GM18909 (cell line): ENCODE results near the gene UROS.

Experiments used
- ATAC-seq: cut with Tn5 transposase; IDR thresholded peaks from one replicate; pipeline ENCODE4 v1.9.1; 2021; ENCODE audit warnings: mild to moderate bottlenecking; ENCODE audit not compliant: unreplicated experiment, poor library complexity

The UROS gene

GRCh38 chr10:125795128-125795527, 27.9 kb downstream of the UROS start:
- no peak for ATAC-seq

DNA sequence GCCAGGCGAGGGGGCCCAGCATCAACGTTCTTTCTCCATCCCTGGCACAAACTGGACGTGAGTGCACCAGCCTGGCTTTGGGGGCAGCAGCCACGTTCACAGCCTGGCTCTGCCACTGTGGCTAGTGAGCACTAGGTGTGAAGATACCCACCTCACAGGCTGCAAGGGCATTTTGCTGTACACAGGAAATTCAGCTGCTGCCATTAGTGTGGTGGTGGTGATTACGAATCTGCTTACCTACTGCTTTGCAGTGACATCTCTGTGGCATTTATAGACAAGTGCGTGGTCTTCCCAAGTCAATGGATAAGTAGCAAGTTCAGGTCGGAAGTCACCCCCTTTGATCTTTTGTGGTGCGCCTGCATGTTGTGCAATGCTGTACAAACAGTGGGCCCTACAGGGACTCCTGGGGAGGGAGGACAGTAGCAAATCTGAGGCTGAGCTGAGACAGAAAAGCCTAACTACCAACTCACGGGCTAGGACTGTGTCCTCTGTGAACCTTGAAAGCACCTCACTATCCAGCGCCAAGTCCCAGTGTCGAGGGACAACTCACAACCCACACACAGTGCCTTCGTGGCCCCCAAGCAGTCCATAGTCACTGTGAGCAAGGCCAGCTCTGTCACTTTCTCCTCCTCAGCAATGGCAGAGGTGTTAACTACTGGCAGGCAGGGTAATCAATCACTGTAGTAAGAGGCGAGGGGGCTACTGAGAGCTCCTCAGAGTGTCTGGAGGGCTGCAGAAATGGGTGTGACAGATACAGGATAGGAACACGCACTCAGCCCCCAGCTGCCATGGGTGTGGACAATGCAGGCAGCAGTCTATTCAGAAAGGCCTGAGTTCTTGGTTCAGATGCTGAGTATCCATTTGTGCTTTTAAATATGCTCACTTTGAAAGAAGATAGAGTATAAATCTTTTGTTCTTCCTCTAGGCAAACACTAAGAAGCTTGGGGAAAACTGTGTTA, 30.4 kb downstream of the UROS start:
- ATAC-seq: no peak

DNA sequence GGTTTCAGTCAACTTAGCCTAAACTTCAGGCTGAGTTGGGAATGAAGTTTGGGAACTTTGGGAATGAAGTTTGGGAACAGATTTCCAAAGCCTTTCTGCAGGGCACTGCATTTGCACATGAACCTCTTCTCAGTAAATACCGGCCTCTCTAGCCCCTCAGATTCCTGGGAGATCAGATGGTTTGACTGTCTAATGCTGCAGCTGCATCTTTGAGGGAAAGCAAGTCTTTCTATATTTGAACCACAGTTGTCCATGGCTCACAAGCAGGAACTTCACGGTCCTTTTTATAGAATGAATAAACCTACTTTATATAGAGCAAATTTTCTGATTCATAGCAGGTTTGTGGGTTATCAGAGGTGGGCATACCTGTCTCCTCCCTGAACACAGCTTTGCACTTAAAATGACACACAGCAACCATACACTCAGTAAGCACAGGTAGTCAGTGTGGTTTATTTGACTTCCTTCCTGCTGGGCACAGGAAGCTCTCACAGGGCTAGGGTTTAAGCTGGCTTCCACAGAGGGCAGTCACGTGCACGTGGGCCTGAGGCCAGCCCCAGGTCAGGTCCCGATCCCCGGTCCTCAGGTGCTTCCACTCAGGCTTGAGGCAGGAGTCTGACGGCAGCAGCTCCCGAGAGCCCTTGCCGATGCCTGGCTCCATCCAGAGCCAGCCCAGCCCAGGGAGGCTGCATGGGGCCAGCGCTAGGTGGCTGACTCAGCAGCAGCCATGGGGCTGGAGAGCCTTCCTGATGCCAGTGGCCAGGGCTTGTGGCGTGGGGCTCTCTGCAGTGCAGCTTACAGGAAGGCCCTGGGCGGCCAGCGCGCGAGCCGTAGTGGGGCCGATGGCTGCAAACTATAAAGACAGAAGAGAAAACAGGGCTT, 34.7 kb downstream of the UROS start:
- ATAC-seq: no peak

DNA sequence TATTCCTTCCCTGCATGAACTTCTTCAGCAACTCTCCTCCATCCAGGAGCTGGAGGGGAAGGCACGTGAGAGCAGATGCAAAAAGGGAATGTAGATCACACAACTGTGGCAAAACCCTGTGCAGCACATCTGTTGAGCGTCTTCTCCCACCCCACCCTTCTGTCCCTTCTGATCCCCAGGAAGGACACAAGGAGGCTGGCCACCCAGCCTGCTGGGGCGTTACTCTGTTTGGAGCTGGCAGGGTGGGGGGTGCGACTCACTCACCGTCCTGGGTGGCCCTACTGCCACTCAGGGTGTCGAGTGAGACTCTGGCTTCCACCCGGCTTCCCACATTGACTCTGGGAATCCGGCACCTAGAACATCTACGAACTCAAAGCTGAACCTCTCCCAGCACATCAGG, 37.3 kb downstream of the UROS start:
- ATAC-seq: no peak

GRCh38 chr10:125783957-125784356, 39.1 kb downstream of the UROS start:
- ATAC-seq: peak; percentile 83

DNA sequence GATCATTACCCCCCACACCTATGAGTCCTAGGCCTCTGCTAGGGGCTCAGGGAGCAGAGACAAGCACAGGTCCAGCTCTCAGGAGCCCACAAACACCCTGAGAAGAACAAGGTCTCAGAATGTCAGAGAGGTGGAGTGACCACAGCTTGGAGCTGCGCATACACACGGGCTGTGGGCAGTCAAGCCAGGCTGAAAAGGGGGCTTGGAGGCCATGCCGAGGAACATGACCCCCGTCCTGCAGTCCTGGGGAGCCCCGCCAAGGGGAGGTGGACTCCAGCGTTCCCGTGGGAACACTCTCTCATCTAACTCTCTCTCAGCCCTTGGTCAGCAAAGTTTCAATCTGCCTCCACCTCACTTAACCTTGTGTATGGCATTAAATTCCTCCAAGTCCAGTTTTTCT, 39.6 kb downstream of the UROS start:
- ATAC-seq: no peak

- ATAC-seq: no peak
Measured at GRCh38 chr10:125782616-125783015, 40.4 kb downstream of the UROS start.

DNA sequence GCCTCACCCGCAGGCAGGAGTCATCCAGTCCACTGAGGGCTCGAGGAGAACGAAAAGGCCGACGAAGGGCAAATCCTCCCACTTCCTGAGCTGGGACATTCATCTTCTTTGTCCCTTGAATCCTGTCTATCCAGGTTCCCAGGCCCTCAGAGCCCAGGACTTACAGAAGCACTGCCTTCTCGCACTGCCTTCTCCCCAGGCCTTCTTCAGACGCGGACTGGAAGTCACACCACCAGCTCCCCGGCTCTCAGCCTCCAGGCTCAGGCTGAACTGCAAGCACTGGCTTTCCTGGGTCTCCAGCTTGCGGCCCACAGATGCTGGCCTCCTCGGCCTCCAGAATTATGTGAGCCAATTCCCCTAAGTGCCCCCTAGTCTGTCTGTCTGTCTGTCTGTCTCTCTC, 41.0 kb downstream of the UROS start:
- ATAC-seq: no peak

- no peak for ATAC-seq
Measured at GRCh38 chr10:125781374-125781773, 41.7 kb downstream of the UROS start.

DNA sequence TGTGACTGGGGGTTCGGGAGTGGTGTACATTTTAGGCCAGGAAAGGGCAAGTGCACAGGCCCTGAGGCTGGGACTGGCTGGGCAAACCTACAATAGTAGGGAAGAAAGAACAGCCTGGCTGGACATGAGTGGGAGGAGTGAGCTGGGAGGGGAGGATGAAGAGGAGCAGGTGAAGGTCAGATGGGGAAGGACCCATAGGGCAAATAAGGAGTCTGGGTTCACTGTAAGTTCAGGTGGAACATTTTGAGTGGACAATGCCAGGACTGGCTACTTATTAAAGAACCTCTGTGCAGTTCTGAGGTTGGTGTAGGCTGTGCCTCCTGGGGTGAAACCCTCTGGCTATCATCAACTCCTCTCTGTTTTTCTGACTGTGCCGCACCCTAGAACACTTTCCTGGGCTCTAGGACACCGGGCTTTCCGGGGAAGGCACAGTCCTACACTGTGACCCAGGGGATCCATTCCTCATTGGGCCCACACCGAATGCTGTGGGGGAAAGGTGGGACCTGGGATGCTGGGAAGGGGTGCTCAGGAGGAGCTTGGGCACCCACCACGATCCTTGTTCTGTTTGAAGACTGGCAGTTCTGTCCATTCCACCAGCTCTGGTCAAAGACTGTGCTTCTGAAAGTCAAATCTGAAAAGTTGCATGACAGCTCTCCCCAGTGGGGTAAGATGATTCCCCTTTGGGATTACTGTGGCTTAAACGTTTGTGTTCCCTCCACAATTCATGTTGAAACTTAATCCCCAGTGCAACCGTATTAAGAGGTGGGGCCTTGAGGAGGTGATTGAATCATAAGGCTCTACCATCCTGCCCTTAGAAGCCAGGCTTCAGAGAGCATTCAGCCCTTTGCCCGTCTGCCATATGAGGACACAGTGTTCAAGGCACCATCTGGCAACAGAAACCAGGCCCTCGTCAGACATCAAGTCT, 43.4 kb downstream of the UROS start:
- ATAC-seq: no peak

DNA sequence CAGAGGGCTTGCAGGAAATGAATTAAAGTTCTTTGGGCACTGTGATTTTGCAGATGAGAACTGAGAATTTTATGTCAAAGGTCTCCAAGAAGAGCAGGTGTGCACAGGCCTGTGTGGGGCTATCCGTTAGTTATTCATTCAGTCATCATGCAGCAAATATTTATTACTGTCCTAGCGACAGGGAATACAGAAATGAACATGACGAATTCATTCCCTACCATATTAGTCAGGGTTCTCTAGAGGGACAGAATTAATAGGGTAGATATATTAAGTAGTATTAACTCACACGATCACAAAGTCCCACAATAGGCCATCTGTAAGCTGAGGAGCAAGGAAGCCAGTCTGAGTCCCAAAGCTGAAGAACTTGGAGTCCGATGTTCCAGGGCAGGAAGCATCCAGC, 44.5 kb downstream of the UROS start:
- no peak for ATAC-seq

DNA sequence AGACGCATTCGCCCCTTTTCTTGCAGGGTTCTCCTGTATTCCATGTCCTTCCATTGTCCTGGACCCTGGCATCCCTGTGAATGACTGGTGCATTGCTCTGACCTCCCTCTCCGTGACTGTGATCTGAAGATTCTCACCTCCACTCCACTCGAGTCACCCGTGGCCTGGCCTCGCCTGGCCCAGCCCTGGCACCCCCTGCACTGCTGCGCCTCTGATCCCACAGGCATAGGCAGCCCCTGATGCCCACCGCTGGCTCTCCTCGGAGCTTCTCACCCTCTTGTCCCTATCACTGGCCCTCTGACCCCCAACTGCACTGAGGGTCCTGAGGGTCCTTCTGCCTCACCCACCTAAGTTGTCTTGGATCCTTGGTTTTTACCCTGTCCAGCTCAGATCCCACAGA, 45.3 kb downstream of the UROS start:
- ATAC-seq: no peak

DNA sequence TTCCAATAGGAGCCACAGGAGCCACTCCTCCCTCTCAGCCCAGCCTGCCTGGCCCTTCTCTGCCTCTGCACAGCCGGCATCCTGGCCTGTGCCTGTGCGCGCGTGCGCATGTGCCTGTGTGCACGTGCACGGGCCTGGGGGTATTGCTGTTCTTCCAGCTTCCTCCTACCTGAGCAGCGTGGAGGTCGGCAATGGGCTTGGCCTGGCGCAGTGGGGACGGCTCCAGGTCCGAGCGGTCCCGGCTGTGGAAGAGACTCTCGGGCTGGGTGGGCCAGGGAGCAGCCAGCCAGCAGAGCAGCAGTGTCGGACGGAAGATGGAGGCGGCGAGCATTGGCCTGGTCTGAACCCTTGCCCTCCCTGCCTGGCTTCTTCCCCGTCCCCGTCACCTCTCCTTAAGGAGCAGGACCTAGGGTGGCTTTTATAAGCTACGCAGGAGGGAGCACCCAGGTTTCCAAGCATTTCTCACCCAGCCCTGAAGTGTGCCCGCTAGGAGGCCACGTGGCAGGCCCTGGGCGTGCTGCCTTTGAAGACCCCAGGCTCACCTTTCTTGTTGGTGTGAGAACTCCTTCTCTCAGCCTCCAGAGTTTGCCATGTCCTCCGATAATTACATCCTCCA, 47.5 kb downstream of the UROS start, which contains the start of gene MMP21:
MMP21 (minus strand) TSS at position 331 of the 616 bp plus-strand sequence; CDS start at position 331, 0 bp downstream.
- no peak for ATAC-seq

- ATAC-seq: no peak
Measured at GRCh38 chr10:125774581-125775191, 48.4 kb downstream of the UROS start.

DNA sequence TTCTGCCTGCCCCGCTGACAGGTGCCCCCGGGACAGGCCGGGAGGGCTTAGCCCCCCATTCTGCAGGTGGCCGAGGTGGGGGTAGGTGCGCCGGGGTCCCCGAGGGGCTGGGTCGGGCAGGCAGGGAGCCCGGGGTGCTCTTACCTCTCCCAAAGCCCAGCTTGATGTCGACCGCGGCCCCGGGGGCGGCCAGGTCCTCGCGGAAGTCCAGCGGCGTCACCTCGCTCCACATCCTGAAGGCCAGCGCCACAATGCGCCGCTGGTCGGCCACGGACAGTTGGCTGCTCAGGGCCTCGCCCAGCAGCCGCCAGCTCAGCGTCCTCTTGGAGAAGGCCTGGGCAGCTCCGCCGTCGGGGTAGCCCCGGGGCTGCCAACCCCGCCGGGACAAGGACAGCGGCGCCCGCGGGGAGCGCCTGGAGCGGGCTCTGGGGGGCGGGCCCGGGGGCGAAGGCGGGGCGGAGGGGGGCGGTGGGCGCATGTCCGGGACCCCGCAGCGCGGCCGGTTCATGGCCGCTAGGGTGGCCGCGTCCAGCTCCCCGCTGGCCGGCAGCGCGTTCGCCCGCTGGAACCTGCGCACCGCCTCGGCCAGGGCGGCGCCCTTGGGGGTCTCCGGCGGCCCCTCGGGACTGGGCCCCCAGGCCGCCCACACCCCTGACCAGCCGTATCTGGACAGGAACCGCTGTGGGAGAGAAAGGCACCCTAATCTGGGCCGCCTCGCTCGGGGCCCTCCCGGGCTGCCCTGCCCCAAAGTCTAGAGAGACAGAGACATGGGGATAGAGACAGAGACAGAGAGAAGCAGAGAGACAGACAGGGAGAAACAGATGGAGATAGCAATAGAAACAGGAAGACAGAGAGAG, 49.1 kb downstream of the UROS start:
- no peak for ATAC-seq

- no peak for ATAC-seq
Measured at GRCh38 chr10:125772864-125773180, 50.2 kb downstream of the UROS start.

- no peak for ATAC-seq
Measured at GRCh38 chr10:125772112-125772863, 50.8 kb downstream of the UROS start.

DNA sequence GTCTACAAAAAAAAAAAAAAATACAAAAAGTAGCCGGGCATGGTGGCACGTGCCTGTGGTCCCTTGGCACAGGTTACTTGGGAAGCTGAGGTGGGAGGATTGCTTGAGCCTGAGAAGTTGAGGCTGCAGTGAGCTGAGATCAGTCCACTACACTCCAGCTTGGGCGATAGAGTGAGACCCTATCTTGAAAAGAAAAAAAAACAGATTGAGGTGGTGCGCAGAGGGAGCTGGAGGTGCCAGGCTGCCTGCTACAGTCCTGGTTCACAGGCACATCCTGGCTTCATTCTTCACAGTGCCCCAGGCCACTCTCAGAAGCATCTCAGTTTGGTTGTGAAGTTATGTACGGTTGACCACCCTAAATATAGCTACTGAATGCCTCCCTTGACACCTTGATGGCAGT, 52.2 kb downstream of the UROS start:
- no peak for ATAC-seq
